IMR-90 (cell line): ENCODE measurements around the gene HMOX2. TPM values are rescaled to one million over a fixed set of nuclear protein-coding genes. Genes with fewer than 3 reads are reported as not detected.

ENCODE experiments used
- ATAC-seq: fragments of 200-7000 bp; cut with Tn5 transposase; 2 replicates; pipeline ENCODE4 v1.9.1; 2020; ENCODE audit warnings: low read depth, mild to moderate bottlenecking, moderate library complexity
- BruUV-seq: library from RNA; stranded (reverse); fragments of 400-500 nt; replicated peaks from 2 replicates; lab custom pipeline; 2021; lab: Mats Ljungman, UMichigan
- CTCF ChIA-PET: fragments of 300-600 bp; formaldehyde crosslinking; extraction: SDS; loops from one replicate; lab custom pipeline; 2021; ENCODE audit warnings: antibody characterized with exemption; lab: Yijun Ruan, JAX
- POLR2A ChIA-PET: fragments of 300-600 bp; sonication (Branson Sonifier 250); formaldehyde crosslinking; loops from one replicate; lab custom pipeline; 2022; ENCODE audit warnings: antibody characterized with exemption; ENCODE audit not compliant: unreplicated experiment; lab: Charles Lee
- DNase-seq: peaks from one replicate; pipeline ENCODE4 v3.0.0; 2013
- H2AFZ ChIP-seq: replicated peaks from 2 replicates; pipeline ENCODE3; 2013; ENCODE audit warnings: low read length, mild to moderate bottlenecking; ENCODE audit not compliant: poor library complexity
- H2AK5ac ChIP-seq: 2 replicates; pipeline ENCODE4 v1.6.1; 2013; ENCODE audit warnings: low read depth, low read length, inconsistent platforms
- H2AK9ac ChIP-seq: replicated peaks from 2 replicates; pipeline ENCODE3; 2013; ENCODE audit warnings: mild to moderate bottlenecking, low read depth, low read length, moderate library complexity; ENCODE audit not compliant: poor library complexity
- H2BK120ac ChIP-seq: 2 replicates; pipeline ENCODE4 v1.6.1; 2013; ENCODE audit warnings: low read depth, low read length, inconsistent platforms
- H2BK15ac ChIP-seq: 3 replicates; pipeline ENCODE4 v1.6.1; 2013; ENCODE audit warnings: low read depth, low read length, inconsistent platforms
- H2BK20ac ChIP-seq: 2 replicates; pipeline ENCODE4 v1.6.1; 2013; ENCODE audit warnings: low read depth, mild to moderate bottlenecking, inconsistent platforms, low read length, moderate library complexity
- H2BK5ac ChIP-seq: 2 replicates; pipeline ENCODE4 v1.6.1; 2013; ENCODE audit warnings: mild to moderate bottlenecking, low read depth, low read length, inconsistent platforms; ENCODE audit not compliant: poor library complexity, severe bottlenecking
- H3K14ac ChIP-seq: replicated peaks from 2 replicates; pipeline ENCODE4 v1.6.1; 2013; ENCODE audit warnings: low read depth, low read length, inconsistent platforms
- H3K18ac ChIP-seq: 2 replicates; pipeline ENCODE4 v1.6.1; 2013; ENCODE audit warnings: low read depth, low read length, control low read depth
- H3K23ac ChIP-seq: 2 replicates; pipeline ENCODE4 v1.6.1; 2013; ENCODE audit warnings: low read depth, low read length, inconsistent platforms
- H3K27ac ChIP-seq: 2 replicates; pipeline ENCODE4 v1.5.1; 2013; ENCODE audit warnings: mild to moderate bottlenecking, control low read depth, low read length; ENCODE audit not compliant: insufficient read depth
- H3K27me3 ChIP-seq: 2 replicates; pipeline ENCODE4 v1.6.1; 2013; ENCODE audit warnings: low read length; ENCODE audit not compliant: control insufficient read depth, insufficient read depth
- H3K36me3 ChIP-seq: 2 replicates; pipeline ENCODE4 v1.6.1; 2013; ENCODE audit warnings: low read length, mixed read lengths; ENCODE audit not compliant: control insufficient read depth, insufficient read depth
- H3K4ac ChIP-seq: 2 replicates; pipeline ENCODE4 v1.6.1; 2013; ENCODE audit warnings: low read depth, low read length, inconsistent platforms
- H3K4me1 ChIP-seq: 2 replicates; pipeline ENCODE4 v1.6.1; 2013; ENCODE audit warnings: low read length, mixed read lengths; ENCODE audit not compliant: control insufficient read depth, insufficient read depth
- H3K4me2 ChIP-seq: 2 replicates; pipeline ENCODE4 v1.6.1; 2013; ENCODE audit warnings: low read depth, mild to moderate bottlenecking, control low read depth, low read length, moderate library complexity
- H3K4me3 ChIP-seq: 2 replicates; pipeline ENCODE4 v1.5.1; 2013; ENCODE audit warnings: low read depth, mild to moderate bottlenecking, control low read depth, low read length, moderate library complexity; ENCODE audit not compliant: insufficient read depth
- H3K56ac ChIP-seq: 2 replicates; pipeline ENCODE4 v1.6.1; 2013; ENCODE audit warnings: low read length, inconsistent platforms; ENCODE audit not compliant: insufficient read depth; ENCODE audit errors: extremely low read depth
- H3K79me1 ChIP-seq, 2 experiments: 2 replicates each; pipeline ENCODE4 v1.6.1; 2013; ENCODE audit warnings: low read length in 2 of 2, inconsistent platforms in 1 of 2, low read depth in 1 of 2
- H3K9ac ChIP-seq: 2 replicates; pipeline ENCODE4 v1.6.1; 2013; ENCODE audit warnings: low read depth, low read length, control low read depth
- H3K9me1 ChIP-seq: 2 replicates; pipeline ENCODE4 v1.6.1; 2013; ENCODE audit warnings: low read length, inconsistent platforms; ENCODE audit not compliant: insufficient read depth
- H3K9me3 ChIP-seq: 2 replicates; pipeline ENCODE4 v1.6.1; 2013; ENCODE audit warnings: low read length; ENCODE audit not compliant: control insufficient read depth, insufficient read depth
- H4K20me1 ChIP-seq: 2 replicates; pipeline ENCODE4 v1.6.1; 2013; ENCODE audit warnings: low read length, inconsistent platforms; ENCODE audit not compliant: insufficient read depth
- H4K5ac ChIP-seq: 2 replicates; pipeline ENCODE4 v1.6.1; 2013; ENCODE audit warnings: mild to moderate bottlenecking, low read depth, low read length, control low read depth
- H4K8ac ChIP-seq, 2 experiments: 2 replicates each; pipeline ENCODE4 v1.6.1; 2013; ENCODE audit warnings: low read depth in 2 of 2, low read length in 2 of 2, control low read depth in 1 of 2, inconsistent platforms in 1 of 2
- H4K91ac ChIP-seq: 2 replicates; pipeline ENCODE4 v1.6.1; 2013; ENCODE audit warnings: low read depth, low read length, inconsistent platforms; ENCODE audit not compliant: insufficient read depth
- BHLHE40 ChIP-seq: fragments of 150-350 bp; IDR thresholded peaks from 2 replicates; pipeline ENCODE4 v1.6.1; 2016; ENCODE audit warnings: mild to moderate bottlenecking, low read depth, low read length
- NFE2L2 ChIP-seq: fragments of 150-350 bp; IDR thresholded peaks from 2 replicates; pipeline ENCODE4 v1.6.1; 2016; ENCODE audit warnings: low read depth, mild to moderate bottlenecking, low read length
- RCOR1 ChIP-seq: IDR thresholded peaks from 2 replicates; pipeline ENCODE4 v1.6.1; 2012; ENCODE audit warnings: mild to moderate bottlenecking, low read length, improper control_type of control experiment; ENCODE audit not compliant: insufficient replicate concordance
- RFX5 ChIP-seq: IDR thresholded peaks from 2 replicates; pipeline ENCODE4 v1.8.0; 2012; ENCODE audit warnings: low read depth, mild to moderate bottlenecking, low read length, moderate library complexity
- WGBS, 2 experiments: methylation state at CpG; one replicate each; pipeline versions ENCODE4 v1.1.5 to v1.1.7; 2013; ENCODE audit warnings: missing lambda C conversion rate in 2 of 2; ENCODE audit not compliant: insufficient read length in 1 of 2; ENCODE audit errors: extremely low coverage in 2 of 2; 5-methylcytosine and 5-hydroxymethylcytosine counted together
- dilution Hi-C: fragments of 300-500 bp; cut with HindIII; formaldehyde crosslinking; loops from one replicate; pipeline ENCODE4 v1.14.3; 2018; ENCODE audit warnings: low sequenced_read_pairs; ENCODE audit not compliant: unreplicated experiment
- in situ Hi-C: fragments of 300-500 bp; cut with MboI; formaldehyde crosslinking; loops from 3 replicates; pipeline ENCODE4 v1.14.3; 2019; ENCODE audit warnings: low sequenced_read_pairs, inconsistent platforms, mixed read lengths
- intact Hi-C: fragments of 100-400 bp; cut with micrococcal nuclease; formaldehyde crosslinking; loops from 2 replicates; pipeline ENCODE4 v1.10.0; 2022
- polyA plus RNA-seq, 3 experiments: library from polyadenylated mRNA; depleted of rRNA; stranded (reverse); fragments of >200 nt; gene quantifications; 2 replicates each; pipeline ENCODE4 v1.2.3, GENCODE V29; 2012; ENCODE audit warnings: low replicate concordance in 1 of 3
- total RNA-seq: library from RNA; depleted of rRNA; stranded (reverse); fragments of >200 nt; gene quantifications from 2 replicates; pipeline ENCODE4 v1.2.3, GENCODE V29; 2012

The HMOX2 gene
- total and polyA plus RNA-seq, 2 of the 4 experiments (the other 2 are of a cell fraction): 93.9 to 98.8 TPM

- Histone ChIP-seq H2AK5ac (no peak overlapping the region), H2AK9ac (no peak overlapping the region), H4K91ac (no peak overlapping the region), H3K9me3 (peaks cover 2% of the 10 kb centered on the region; the same call in 1 of the 2 replicates), H3K27ac (no peak overlapping the region), H3K9ac (no peak overlapping the region), H3K56ac (no peak overlapping the region), H3K18ac (no peak overlapping the region), H3K4ac (no peak overlapping the region), H3K23ac (no peak overlapping the region), H2BK5ac (no peak overlapping the region), H3K9me1 (peaks cover 10% of the 10 kb centered on the region), H3K14ac (no peak overlapping the region), H2BK120ac (no peak overlapping the region), H3K4me1 (peaks cover 11% of the 10 kb centered on the region), H3K79me1 (peaks cover 4 to 43% of the 10 kb centered on the region in 2 experiments; a peak in 3 of 4 replicates), H2BK15ac (no peak overlapping the region), H3K27me3 (no peaks in the 10 kb centered on the region; the same call in 1 of the 2 replicates), H2BK20ac (no peak overlapping the region), H4K8ac (no peak overlapping the region), H4K5ac (no peak overlapping the region), H3K36me3 (no peaks in the 10 kb centered on the region; the same call in 1 of the 2 replicates), H4K20me1 (peaks cover 6% of the 10 kb centered on the region; the same call in 1 of the 2 replicates), H2AFZ (no peak overlapping the region), H3K4me3 (no peak overlapping the region), H3K4me2 (no peak overlapping the region)
- no peak for ATAC-seq
- BruUV-seq: no TSS peak
- 94% methylated on average over 7 of the region's 13 CpGs; no CpG with 5 or more reads in 1 of the 2 experiments for WGBS, 2 experiments
- intact Hi-C loops: no loop called here
- POLR2A ChIA-PET: no interaction called here
- dilution Hi-C loops: no loop called here
- no peak for TF ChIP-seq RCOR1
- no peak for TF ChIP-seq BHLHE40
- no peak for TF ChIP-seq NFE2L2
- TF ChIP-seq RFX5: no peak
- CTCF ChIA-PET: no interaction called here
- in situ Hi-C loops: no loop called here
- no peak for DNase-seq
These were observed 58.1 kb downstream of the HMOX2 start for GRCh38 chr16:4534151-4534790.
